ENCODE data around the gene HAND1. TPM values are rescaled to one million over a fixed set of nuclear protein-coding genes. Genes with fewer than 3 reads are reported as not detected.
A peak's percentile ranks its signal among the peaks of the same experiment; 100 is the strongest.

Gene HAND1
- total RNA-seq, 1 donor from 2014 or later: 0.47 TPM

DNA sequence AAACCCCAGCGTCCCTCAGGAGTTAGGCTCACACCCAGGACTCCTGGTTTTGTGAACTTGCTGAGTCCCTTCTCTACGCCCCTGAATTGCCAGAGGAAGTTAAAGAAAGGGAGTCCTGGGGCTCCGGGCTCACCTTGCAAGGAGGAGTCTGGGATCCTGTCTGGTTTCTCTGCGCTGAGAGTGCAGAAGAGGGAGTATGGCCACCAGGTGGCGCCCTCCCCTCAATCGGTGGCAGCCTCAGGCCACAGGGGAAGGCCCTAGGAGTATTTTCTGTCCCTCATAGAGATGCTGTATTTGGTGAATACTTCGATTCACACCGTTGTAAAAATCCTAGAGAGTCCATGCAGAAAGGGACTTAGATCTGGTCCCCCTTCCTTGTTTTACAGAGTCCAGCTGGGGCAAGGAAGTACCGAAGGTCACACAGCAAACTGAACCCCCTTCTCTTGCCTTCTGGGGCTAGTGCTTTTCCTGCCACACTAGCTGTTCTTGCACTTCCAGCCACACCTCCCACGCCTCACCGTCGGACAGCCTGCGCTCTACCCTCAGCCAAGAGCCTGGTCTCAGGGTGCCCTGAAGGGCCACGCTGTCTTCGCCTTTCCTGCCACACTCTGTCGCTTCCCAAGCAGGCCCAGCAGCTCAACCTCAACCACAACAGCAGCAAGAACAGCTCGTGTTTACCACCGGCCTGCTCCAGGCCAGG lies 10.2 kb downstream of the HAND1 start:
- Mint-ChIP-seq H3K36me3 (ENCODE audit: unreplicated experiment) (no peaks in the 10 kb centered on the region), H3K27me3 (ENCODE audit: unreplicated experiment) (peaks cover 12% of the 10 kb centered on the region)

DNA sequence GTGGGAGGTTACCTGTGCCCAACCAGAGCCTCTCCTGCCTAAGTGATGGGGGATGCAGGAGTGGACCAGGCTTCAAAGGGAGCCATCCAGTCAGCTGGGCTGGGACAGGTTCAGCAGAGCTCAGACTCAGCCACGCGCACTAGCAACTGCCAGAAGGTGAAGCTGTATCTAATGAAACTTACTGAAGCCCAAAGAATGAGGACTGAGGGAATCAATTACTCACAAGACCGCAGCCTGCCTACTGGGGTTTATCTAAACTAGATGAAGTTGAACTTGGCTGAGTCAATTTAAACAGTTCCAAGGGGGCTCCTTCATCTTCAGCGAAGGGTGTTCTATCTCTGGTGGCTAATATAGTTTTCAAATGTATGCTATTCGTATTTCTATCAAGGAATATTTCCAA lies 11.4 kb downstream of the HAND1 start:
- H3K4me1 Mint-ChIP-seq (ENCODE audit: low read depth, unreplicated experiment): peaks cover 6% of the 10 kb centered on the region
- H3K4me3 Mint-ChIP-seq (ENCODE audit: unreplicated experiment): no peak overlapping the region
- no peaks in the 10 kb centered on the region for H3K9me3 Mint-ChIP-seq (ENCODE audit: unreplicated experiment)
- TF ChIP-seq, protein P1, sequence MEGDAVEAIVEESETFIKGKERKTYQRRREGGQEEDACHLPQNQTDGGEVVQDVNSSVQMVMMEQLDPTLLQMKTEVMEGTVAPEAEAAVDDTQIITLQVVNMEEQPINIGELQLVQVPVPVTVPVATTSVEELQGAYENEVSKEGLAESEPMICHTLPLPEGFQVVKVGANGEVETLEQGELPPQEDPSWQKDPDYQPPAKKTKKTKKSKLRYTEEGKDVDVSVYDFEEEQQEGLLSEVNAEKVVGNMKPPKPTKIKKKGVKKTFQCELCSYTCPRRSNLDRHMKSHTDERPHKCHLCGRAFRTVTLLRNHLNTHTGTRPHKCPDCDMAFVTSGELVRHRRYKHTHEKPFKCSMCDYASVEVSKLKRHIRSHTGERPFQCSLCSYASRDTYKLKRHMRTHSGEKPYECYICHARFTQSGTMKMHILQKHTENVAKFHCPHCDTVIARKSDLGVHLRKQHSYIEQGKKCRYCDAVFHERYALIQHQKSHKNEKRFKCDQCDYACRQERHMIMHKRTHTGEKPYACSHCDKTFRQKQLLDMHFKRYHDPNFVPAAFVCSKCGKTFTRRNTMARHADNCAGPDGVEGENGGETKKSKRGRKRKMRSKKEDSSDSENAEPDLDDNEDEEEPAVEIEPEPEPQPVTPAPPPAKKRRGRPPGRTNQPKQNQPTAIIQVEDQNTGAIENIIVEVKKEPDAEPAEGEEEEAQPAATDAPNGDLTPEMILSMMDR (IDR thresholded peaks at IDR 0.05; ENCODE audit: partially characterized antibody, unreplicated experiment): no peak
- H3K36me3 Mint-ChIP-seq (ENCODE audit: unreplicated experiment): no peaks in the 10 kb centered on the region
- no peak overlapping the region for H3K27ac Mint-ChIP-seq (ENCODE audit: unreplicated experiment)
- peaks cover 10% of the 10 kb centered on the region for H3K27me3 Mint-ChIP-seq (ENCODE audit: unreplicated experiment)
- DNase-seq: no peak

More for the DNA sequence above, 10.2 kb downstream of the HAND1 start:
- Mint-ChIP-seq H3K27ac (ENCODE audit: unreplicated experiment) (no peak overlapping the region), H3K9me3 (ENCODE audit: unreplicated experiment) (no peaks in the 10 kb centered on the region), H3K4me1 (ENCODE audit: low read depth, unreplicated experiment) (peaks cover 3% of the 10 kb centered on the region), H3K4me3 (ENCODE audit: unreplicated experiment) (no peak overlapping the region)
- TF ChIP-seq, protein P1 (IDR thresholded peaks at IDR 0.05; ENCODE audit: partially characterized antibody, unreplicated experiment): peak; percentile 95
- peak; percentile 93 for DNase-seq

DNA sequence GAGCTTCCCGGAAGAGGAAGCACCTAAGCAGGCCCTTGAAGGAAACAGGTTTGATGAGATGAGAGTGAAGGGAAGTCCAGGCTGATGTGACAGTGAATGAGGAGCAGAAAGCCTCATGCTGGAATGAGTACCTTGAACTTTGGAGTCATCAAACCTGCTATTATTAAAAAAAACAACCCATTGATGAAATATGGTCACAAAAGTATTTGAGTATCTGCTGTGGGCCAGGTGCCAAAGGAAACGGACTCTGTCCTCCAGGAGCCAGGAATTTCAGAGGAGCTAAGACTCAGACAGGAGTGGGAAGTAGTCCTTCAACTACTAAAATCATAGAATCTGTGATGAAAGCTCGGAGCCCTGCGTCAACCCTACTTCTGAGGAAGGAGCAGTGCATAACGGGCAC lies 11.9 kb downstream of the HAND1 start:
- Mint-ChIP-seq H3K27me3 (ENCODE audit: unreplicated experiment) (peaks cover 8% of the 10 kb centered on the region), H3K4me3 (ENCODE audit: unreplicated experiment) (no peak overlapping the region)
- no peak for DNase-seq

DNA sequence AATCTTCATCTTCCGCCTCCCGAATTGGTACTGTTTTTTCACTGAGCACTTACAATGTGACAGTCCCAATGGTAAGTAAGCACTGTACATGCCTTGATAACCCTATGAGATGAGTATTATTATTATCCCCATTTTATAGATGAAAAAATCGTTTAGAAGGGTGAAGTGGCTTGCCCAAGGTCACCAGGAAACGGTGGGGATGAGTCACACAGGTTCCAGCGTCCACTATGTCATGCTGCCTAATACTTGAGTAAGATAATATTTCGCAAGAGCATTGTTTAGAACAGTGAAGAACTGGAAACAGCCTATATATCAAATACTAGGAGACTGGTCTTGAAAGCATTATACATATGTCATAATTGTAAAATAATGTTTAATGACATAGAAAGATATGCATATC lies 12.9 kb downstream of the HAND1 start:
- Mint-ChIP-seq H3K27me3 (ENCODE audit: unreplicated experiment) (peaks cover 8% of the 10 kb centered on the region), H3K27ac (ENCODE audit: unreplicated experiment) (no peak overlapping the region), H3K9me3 (ENCODE audit: unreplicated experiment) (no peaks in the 10 kb centered on the region), H3K4me1 (ENCODE audit: low read depth, unreplicated experiment) (peaks cover 12% of the 10 kb centered on the region), H3K36me3 (ENCODE audit: unreplicated experiment) (no peaks in the 10 kb centered on the region), H3K4me3 (ENCODE audit: unreplicated experiment) (no peak overlapping the region)
- DNase-seq: no peak
- TF ChIP-seq, protein P1 (IDR thresholded peaks at IDR 0.05; ENCODE audit: partially characterized antibody, unreplicated experiment): no peak

More for the DNA sequence above, 11.9 kb downstream of the HAND1 start:
- Mint-ChIP-seq H3K27ac (ENCODE audit: unreplicated experiment) (no peak overlapping the region), H3K36me3 (ENCODE audit: unreplicated experiment) (no peaks in the 10 kb centered on the region), H3K4me1 (ENCODE audit: low read depth, unreplicated experiment) (peaks cover 12% of the 10 kb centered on the region), H3K9me3 (ENCODE audit: unreplicated experiment) (no peaks in the 10 kb centered on the region)
- TF ChIP-seq, protein P1 (IDR thresholded peaks at IDR 0.05; ENCODE audit: partially characterized antibody, unreplicated experiment): no peak

DNA sequence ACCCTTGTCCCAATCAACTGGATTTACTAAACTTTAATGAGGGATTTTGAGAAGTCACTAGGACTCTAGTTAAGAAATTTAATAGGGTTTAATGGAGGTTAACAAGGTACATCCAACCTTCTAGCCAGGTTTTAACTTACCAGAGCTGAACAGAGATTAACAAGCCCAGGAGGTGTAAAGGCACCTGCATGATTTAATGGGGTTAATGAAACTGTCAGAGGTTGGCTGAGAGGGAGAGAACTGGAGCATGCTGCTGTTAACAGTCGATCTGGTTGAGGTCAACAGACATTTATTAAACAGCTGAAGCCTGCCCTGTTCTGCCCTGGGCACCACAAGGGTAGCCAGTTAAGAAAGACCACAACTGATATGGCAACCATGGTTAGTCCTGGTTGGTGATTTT lies 13.6 kb downstream of the HAND1 start:
- Mint-ChIP-seq H3K27ac (ENCODE audit: unreplicated experiment) (no peak overlapping the region), H3K4me1 (ENCODE audit: low read depth, unreplicated experiment) (peaks cover 12% of the 10 kb centered on the region), H3K9me3 (ENCODE audit: unreplicated experiment) (no peaks in the 10 kb centered on the region), H3K27me3 (ENCODE audit: unreplicated experiment) (peaks cover 5% of the 10 kb centered on the region), H3K36me3 (ENCODE audit: unreplicated experiment) (no peaks in the 10 kb centered on the region), H3K4me3 (ENCODE audit: unreplicated experiment) (no peak overlapping the region)
- TF ChIP-seq, protein P1 (IDR thresholded peaks at IDR 0.05; ENCODE audit: partially characterized antibody, unreplicated experiment): no peak
- no peak for DNase-seq
